GM12878 (cell line): ENCODE measurements around the gene DTX1. TPM values are rescaled to one million over a fixed set of nuclear protein-coding genes. Genes with fewer than 3 reads are reported as not detected.

Experiments used
- BCL11A ChIP-seq: IDR thresholded peaks from 2 replicates; pipeline ENCODE4 v1.6.1; 2011; ENCODE audit warnings: low read depth, low read length
- CEBPB ChIP-seq, 2 experiments: fragments of 150-350 bp in 1 of 2; IDR thresholded peaks; 2 replicates each; pipeline ENCODE4 v1.6.1; 2012 to 2014; ENCODE audit warnings: low read depth in 2 of 2, low read length in 2 of 2, borderline replicate concordance in 1 of 2, inconsistent platforms in 1 of 2
- CREM ChIP-seq: IDR thresholded peaks from 2 replicates; pipeline ENCODE4 v1.6.1; 2014; ENCODE audit warnings: antibody characterized with exemption, low read depth
- LARP7 ChIP-seq: fragments of 450-650 bp; IDR thresholded peaks from 2 replicates; pipeline ENCODE4 v1.6.1; 2017; ENCODE audit warnings: mild to moderate bottlenecking
- MTA2 ChIP-seq: fragments of 450-650 bp; IDR thresholded peaks from 2 replicates; pipeline ENCODE4 v1.6.1; 2016; ENCODE audit warnings: low read depth, mild to moderate bottlenecking, moderate library complexity
- MXI1 ChIP-seq: fragments of 150-350 bp; IDR thresholded peaks from 2 replicates; pipeline ENCODE4 v1.6.1; 2011; ENCODE audit warnings: low read depth, mild to moderate bottlenecking, inconsistent platforms, low read length, improper control_type of control experiment
- NFIC ChIP-seq: IDR thresholded peaks from 2 replicates; pipeline ENCODE4 v1.6.1; 2012; ENCODE audit warnings: low read depth, mild to moderate bottlenecking, inconsistent platforms, low read length, moderate library complexity
- NFYB ChIP-seq: IDR thresholded peaks from 2 replicates; pipeline ENCODE4 v1.6.1; 2011; ENCODE audit warnings: low read depth, mild to moderate bottlenecking, low read length, improper control_type of control experiment, moderate library complexity; ENCODE audit not compliant: insufficient read depth
- NR2C1 ChIP-seq: fragments of 450-650 bp; IDR thresholded peaks from 2 replicates; pipeline ENCODE4 v1.6.1; 2017; ENCODE audit warnings: antibody characterized with exemption, mild to moderate bottlenecking, moderate library complexity
- POU2F2 ChIP-seq: IDR thresholded peaks from 3 replicates; pipeline ENCODE4 v1.6.1; 2011; ENCODE audit warnings: low read depth, mild to moderate bottlenecking, low read length, borderline replicate concordance
- RCOR1 ChIP-seq: conservative IDR thresholded peaks from 2 replicates; pipeline ENCODE4 v1.6.1; 2012; ENCODE audit warnings: low read depth, low read length, improper control_type of control experiment
- SMARCA5 ChIP-seq: fragments of 450-650 bp; IDR thresholded peaks from 2 replicates; pipeline ENCODE4 v1.6.1; 2017; ENCODE audit warnings: mild to moderate bottlenecking
- SPI1 ChIP-seq: IDR thresholded peaks from 2 replicates; pipeline ENCODE4 v1.6.1; 2011; ENCODE audit warnings: low read depth, mild to moderate bottlenecking, low read length, moderate library complexity, borderline replicate concordance; ENCODE audit not compliant: insufficient read depth
- SREBF2 ChIP-seq: IDR thresholded peaks from 2 replicates; pipeline ENCODE4 v1.6.1; 2012; ENCODE audit warnings: mild to moderate bottlenecking, low read length
- SUPT20H ChIP-seq: IDR thresholded peaks from 2 replicates; pipeline ENCODE4 v1.6.1; 2011; ENCODE audit warnings: low read depth, mild to moderate bottlenecking, low read length, moderate library complexity, borderline replicate concordance; ENCODE audit not compliant: control insufficient read depth
- ZNF622 ChIP-seq: fragments of 450-650 bp; IDR thresholded peaks from 2 replicates; pipeline ENCODE4 v1.6.1; 2017; ENCODE audit warnings: mild to moderate bottlenecking, inconsistent platforms
- polyA plus RNA-seq, 11 experiments: library from polyadenylated mRNA; depleted of rRNA in 4 of 11; unstranded in 6 of 11; stranded (reverse) in 5 of 11; fragments of >200 nt; fragmentation: Nextera tagmentation in 4 of 11; fragmentation: Illumina TruSeq in 1 of 11; extraction: Ambion mirVana in 4 of 11; extraction: Trizol in 1 of 11; gene quantifications; 1 replicate in 1 of 11; 2 replicates in 10 of 11; pipeline versions ENCODE4 v1.2.1 to v1.2.3, GENCODE V29; 2011 to 2016; ENCODE audit warnings: inconsistent platforms in 2 of 11, missing spikeins in 2 of 11, low read depth in 1 of 11
- total RNA-seq, 4 experiments: library from RNA; depleted of rRNA in 3 of 4; stranded (reverse); fragments of >200 nt in 3 of 4; fragmentation: Illumina TruSeq in 1 of 4; extraction: Trizol in 1 of 4; gene quantifications; 2 replicates each; pipeline versions ENCODE4 v1.2.1 to v1.2.3, GENCODE V29; 2013 to 2021
- TF ChIP-seq, protein P1 (sequence below): fragments of 450-650 bp; formaldehyde crosslinking; IDR thresholded peaks from 2 replicates; pipeline ENCODE4 v1.5.0; 2022; ENCODE audit warnings: mild to moderate bottlenecking, missing genetic modification characterization
- TF ChIP-seq, protein P2 (sequence below): IDR thresholded peaks from 2 replicates; pipeline ENCODE4 v1.6.1; 2012; ENCODE audit warnings: improper control_type of control experiment, low read depth, low read length; ENCODE audit not compliant: insufficient replicate concordance
- TF ChIP-seq, protein P3 (sequence below): fragments of 450-650 bp; conservative IDR thresholded peaks from 2 replicates; pipeline ENCODE4 v1.6.1; 2017; ENCODE audit warnings: mild to moderate bottlenecking, moderate library complexity

The DTX1 gene
- total and polyA plus RNA-seq, 10 of the 15 experiments (the other 5 are each of a cell fraction or from before 2014, with no cell fraction given) = 0.09 to 2.8 (median 0.66) TPM

DNA sequence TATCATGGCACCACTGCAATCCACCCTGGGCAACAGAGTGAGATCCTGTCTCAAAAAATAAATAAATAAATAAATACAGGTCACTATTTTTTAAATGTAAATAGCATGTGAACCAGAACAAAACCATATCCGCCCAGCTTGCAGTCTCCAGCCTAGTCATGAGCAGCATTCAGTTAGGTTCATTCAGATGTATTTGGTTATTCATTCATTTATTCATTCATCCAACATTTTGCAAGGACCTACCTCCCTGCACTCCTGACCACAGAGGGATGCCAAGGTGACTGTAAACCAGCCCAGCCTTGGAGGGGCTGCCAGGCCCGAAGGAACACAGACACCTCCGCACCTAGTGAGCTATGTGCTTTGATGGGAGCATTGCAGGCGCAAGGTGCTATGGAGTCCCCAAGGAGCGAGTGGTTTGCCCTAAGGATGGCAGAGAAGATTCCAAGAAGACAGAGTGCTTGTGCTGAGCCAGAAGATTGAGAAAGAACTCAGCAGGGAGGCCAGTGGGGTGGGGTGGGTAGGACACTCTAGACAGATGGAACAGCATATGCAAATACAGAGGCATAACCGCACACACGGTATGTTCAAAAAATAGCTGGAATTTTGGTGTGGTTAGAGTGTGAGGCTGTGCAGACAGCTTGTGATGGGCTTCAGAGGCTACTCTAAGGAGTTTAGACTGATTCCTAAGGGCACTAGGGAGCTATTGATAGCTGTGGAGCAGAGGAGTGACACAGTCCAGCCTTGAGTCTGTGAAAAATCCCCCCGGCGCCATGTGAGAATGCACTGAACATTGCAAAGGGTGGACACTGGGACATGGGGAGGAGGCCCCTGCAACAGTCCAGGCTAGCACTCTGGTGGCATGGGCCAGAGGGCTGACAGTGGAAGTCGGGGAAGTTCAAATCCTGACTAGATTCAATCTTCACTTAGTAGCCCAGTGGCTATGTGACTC lies 11.7 kb downstream of the DTX1 start (continued):
- TF ChIP-seq, protein P1, sequence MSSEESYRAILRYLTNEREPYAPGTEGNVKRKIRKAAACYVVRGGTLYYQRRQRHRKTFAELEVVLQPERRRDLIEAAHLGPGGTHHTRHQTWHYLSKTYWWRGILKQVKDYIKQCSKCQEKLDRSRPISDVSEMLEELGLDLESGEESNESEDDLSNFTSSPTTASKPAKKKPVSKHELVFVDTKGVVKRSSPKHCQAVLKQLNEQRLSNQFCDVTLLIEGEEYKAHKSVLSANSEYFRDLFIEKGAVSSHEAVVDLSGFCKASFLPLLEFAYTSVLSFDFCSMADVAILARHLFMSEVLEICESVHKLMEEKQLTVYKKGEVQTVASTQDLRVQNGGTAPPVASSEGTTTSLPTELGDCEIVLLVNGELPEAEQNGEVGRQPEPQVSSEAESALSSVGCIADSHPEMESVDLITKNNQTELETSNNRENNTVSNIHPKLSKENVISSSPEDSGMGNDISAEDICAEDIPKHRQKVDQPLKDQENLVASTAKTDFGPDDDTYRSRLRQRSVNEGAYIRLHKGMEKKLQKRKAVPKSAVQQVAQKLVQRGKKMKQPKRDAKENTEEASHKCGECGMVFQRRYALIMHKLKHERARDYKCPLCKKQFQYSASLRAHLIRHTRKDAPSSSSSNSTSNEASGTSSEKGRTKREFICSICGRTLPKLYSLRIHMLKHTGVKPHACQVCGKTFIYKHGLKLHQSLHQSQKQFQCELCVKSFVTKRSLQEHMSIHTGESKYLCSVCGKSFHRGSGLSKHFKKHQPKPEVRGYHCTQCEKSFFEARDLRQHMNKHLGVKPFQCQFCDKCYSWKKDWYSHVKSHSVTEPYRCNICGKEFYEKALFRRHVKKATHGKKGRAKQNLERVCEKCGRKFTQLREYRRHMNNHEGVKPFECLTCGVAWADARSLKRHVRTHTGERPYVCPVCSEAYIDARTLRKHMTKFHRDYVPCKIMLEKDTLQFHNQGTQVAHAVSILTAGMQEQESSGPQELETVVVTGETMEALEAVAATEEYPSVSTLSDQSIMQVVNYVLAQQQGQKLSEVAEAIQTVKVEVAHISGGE (CRISPR knock-in tag) = no peak
- TF ChIP-seq LARP7 = no peak
- TF ChIP-seq NFIC = no peak
- no peak for TF ChIP-seq RCOR1
- no peak for TF ChIP-seq CREM
- no peak for TF ChIP-seq SUPT20H
- TF ChIP-seq SPI1 = no peak
- TF ChIP-seq CEBPB (IDR thresholded peaks at IDR 0.05; ENCODE audit: borderline replicate concordance in 1 of 2, low read depth in 2 of 2, low read length in 2 of 2) = no peak
- TF ChIP-seq, protein P2, sequence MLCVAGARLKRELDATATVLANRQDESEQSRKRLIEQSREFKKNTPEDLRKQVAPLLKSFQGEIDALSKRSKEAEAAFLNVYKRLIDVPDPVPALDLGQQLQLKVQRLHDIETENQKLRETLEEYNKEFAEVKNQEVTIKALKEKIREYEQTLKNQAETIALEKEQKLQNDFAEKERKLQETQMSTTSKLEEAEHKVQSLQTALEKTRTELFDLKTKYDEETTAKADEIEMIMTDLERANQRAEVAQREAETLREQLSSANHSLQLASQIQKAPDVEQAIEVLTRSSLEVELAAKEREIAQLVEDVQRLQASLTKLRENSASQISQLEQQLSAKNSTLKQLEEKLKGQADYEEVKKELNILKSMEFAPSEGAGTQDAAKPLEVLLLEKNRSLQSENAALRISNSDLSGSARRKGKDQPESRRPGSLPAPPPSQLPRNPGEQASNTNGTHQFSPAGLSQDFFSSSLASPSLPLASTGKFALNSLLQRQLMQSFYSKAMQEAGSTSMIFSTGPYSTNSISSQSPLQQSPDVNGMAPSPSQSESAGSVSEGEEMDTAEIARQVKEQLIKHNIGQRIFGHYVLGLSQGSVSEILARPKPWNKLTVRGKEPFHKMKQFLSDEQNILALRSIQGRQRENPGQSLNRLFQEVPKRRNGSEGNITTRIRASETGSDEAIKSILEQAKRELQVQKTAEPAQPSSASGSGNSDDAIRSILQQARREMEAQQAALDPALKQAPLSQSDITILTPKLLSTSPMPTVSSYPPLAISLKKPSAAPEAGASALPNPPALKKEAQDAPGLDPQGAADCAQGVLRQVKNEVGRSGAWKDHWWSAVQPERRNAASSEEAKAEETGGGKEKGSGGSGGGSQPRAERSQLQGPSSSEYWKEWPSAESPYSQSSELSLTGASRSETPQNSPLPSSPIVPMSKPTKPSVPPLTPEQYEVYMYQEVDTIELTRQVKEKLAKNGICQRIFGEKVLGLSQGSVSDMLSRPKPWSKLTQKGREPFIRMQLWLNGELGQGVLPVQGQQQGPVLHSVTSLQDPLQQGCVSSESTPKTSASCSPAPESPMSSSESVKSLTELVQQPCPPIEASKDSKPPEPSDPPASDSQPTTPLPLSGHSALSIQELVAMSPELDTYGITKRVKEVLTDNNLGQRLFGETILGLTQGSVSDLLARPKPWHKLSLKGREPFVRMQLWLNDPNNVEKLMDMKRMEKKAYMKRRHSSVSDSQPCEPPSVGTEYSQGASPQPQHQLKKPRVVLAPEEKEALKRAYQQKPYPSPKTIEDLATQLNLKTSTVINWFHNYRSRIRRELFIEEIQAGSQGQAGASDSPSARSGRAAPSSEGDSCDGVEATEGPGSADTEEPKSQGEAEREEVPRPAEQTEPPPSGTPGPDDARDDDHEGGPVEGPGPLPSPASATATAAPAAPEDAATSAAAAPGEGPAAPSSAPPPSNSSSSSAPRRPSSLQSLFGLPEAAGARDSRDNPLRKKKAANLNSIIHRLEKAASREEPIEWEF = no peak
- TF ChIP-seq ZNF622 = no peak
- no peak for TF ChIP-seq MXI1
- TF ChIP-seq POU2F2 = peak; percentile 67; the same call in 1 of the 3 replicates
- TF ChIP-seq NFYB = no peak
- TF ChIP-seq NR2C1 = no peak
- no peak for TF ChIP-seq MTA2
- TF ChIP-seq, protein P3, sequence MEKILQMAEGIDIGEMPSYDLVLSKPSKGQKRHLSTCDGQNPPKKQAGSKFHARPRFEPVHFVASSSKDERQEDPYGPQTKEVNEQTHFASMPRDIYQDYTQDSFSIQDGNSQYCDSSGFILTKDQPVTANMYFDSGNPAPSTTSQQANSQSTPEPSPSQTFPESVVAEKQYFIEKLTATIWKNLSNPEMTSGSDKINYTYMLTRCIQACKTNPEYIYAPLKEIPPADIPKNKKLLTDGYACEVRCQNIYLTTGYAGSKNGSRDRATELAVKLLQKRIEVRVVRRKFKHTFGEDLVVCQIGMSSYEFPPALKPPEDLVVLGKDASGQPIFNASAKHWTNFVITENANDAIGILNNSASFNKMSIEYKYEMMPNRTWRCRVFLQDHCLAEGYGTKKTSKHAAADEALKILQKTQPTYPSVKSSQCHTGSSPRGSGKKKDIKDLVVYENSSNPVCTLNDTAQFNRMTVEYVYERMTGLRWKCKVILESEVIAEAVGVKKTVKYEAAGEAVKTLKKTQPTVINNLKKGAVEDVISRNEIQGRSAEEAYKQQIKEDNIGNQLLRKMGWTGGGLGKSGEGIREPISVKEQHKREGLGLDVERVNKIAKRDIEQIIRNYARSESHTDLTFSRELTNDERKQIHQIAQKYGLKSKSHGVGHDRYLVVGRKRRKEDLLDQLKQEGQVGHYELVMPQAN = no peak
- no peak for TF ChIP-seq SREBF2
- TF ChIP-seq SMARCA5 = peak; percentile 80; the same call in 1 of the 2 replicates
- no peak for TF ChIP-seq BCL11A
